ENCODE measurements around the gene KATNBL1. TPM values are rescaled to one million over a fixed set of nuclear protein-coding genes. Genes with fewer than 3 reads are reported as not detected.
"Not testable (repeated sequence)": the region's sequence is repeated elsewhere in the genome, so short reads cannot be mapped to it uniquely, and the experiment has no call there.

KATNBL1 gene
- total RNA-seq, 4 donors from 2014 or later: 42.6 to 109 (median 47.8) TPM

DNA sequence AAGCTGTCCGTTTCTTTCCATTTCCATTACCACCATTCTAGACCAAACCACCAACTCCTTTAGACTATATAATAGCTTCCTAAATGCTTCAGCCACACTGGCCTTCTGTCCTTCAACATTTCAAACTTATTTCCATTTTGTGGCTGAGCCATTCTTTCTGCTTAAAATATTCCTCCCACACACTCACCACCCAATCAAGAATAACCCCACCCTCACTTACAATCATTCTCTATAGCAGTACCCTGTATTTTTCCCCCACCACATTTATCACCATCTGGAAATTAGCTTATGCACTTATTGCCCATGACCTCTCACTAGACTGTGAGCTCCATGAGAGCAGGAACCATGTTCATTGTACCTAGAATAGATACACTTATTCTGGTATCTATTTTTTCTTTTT is 6.6 kb downstream of the KATNBL1 start:
- Histone ChIP-seq H3K36me3 (peaks cover 10% of the 10 kb centered on the region), H3K27ac (no peak overlapping the region), H3K9me3 (no peaks in the 10 kb centered on the region), H3K4me3 (no peak overlapping the region), H3K4me1 (peaks cover 5% of the 10 kb centered on the region), H3K27me3 (no peaks in the 10 kb centered on the region)
- TF ChIP-seq EP300 (IDR thresholded peaks at IDR 0.05): no peak
- TF ChIP-seq, protein P1, sequence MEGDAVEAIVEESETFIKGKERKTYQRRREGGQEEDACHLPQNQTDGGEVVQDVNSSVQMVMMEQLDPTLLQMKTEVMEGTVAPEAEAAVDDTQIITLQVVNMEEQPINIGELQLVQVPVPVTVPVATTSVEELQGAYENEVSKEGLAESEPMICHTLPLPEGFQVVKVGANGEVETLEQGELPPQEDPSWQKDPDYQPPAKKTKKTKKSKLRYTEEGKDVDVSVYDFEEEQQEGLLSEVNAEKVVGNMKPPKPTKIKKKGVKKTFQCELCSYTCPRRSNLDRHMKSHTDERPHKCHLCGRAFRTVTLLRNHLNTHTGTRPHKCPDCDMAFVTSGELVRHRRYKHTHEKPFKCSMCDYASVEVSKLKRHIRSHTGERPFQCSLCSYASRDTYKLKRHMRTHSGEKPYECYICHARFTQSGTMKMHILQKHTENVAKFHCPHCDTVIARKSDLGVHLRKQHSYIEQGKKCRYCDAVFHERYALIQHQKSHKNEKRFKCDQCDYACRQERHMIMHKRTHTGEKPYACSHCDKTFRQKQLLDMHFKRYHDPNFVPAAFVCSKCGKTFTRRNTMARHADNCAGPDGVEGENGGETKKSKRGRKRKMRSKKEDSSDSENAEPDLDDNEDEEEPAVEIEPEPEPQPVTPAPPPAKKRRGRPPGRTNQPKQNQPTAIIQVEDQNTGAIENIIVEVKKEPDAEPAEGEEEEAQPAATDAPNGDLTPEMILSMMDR (IDR thresholded peaks at IDR 0.05): no peak
- TF ChIP-seq POLR2AphosphoS5 (IDR thresholded peaks at IDR 0.05): no peak
- TF ChIP-seq POLR2A (IDR thresholded peaks at IDR 0.05): no peak
- WGBS: 90% methylated on average over 1 of the region's 1 CpG
- no peak for DNase-seq (ENCODE audit: low spot score in 2 of 2)

DNA sequence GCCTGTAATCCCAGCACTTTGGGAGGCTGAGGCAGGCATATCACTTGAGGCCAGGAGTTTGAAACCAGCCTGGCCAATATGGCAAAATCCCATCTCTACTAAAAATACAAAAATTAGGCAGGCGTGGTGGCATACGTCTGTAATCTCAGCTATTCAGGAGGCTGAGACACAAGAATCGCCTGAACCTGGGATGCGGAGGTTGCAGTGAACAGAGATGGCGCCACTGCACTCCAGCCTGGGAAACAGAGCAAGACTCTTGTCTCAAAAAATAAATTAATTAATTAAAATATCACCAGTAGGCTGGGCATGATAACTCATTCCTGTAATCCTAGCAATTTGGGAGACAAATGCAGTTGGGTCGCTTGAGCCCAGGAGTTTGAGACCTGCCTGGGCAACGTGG is 16.6 kb downstream of the KATNBL1 start:
- not testable (repeated sequence) for H3K9me3 ChIP-seq; H3K4me3 ChIP-seq; DNase-seq (ENCODE audit: low spot score in 2 of 2); H3K27me3 ChIP-seq; H3K4me1 ChIP-seq; H3K36me3 ChIP-seq; H3K27ac ChIP-seq
- WGBS: 88% methylated on average over 7 of the region's 7 CpGs

DNA sequence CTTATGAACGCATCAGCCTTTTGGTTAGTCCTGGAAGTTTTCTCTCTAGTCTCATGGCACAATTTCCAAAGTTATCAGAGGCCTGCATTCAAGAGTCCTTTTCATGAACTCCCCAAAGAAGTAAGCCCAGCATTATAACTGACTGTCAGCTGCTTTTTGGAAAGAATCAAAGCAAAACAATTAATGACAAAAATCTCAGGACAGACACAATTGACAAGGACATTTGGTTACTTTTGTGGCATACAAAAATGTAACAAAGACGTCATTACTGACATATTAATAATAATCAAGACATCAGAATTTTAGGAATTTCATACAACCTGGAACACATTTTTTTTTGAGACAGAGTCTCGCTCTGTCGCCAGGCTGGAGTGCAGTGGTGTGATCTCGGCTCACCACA is 21.2 kb downstream of the KATNBL1 start:
- no peak overlapping the region for H3K4me3 ChIP-seq
- no peaks in the 10 kb centered on the region for H3K27me3 ChIP-seq
- TF ChIP-seq POLR2AphosphoS5 (IDR thresholded peaks at IDR 0.05) (no peak), POLR2A (IDR thresholded peaks at IDR 0.05) (no peak), EP300 (IDR thresholded peaks at IDR 0.05) (no peak)
- TF ChIP-seq, protein P1 (IDR thresholded peaks at IDR 0.05): no peak
- H3K9me3 ChIP-seq: no peaks in the 10 kb centered on the region
- no peak overlapping the region for H3K27ac ChIP-seq
- H3K36me3 ChIP-seq: no peaks in the 10 kb centered on the region
- WGBS: 82% methylated on average over 5 of the region's 5 CpGs
- no peak for DNase-seq (ENCODE audit: low spot score in 2 of 2)
- H3K4me1 ChIP-seq: peaks cover 3% of the 10 kb centered on the region

DNA sequence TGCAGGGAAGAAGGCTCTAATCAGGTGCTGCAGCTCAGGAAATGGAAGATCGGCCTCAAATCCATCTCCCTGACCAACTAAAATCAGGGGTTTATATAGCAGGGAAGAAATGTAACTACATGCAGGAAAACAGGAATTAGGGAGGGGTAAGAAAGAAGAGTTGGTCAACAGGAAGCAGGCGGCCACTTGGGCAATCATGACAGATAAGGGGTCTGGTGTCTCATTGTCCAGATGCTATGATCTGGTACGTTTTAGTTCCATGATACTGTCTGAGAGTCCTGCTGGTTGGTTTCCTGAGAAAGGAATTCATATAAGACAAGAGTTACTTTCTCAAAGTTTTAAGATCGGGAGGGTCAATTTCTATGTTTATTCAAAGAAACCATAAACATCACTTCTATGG is 24.2 kb downstream of the KATNBL1 start:
- Histone ChIP-seq H3K36me3 (no peaks in the 10 kb centered on the region), H3K9me3 (no peaks in the 10 kb centered on the region), H3K4me1 (peaks cover 13% of the 10 kb centered on the region), H3K4me3 (no peak overlapping the region), H3K27me3 (no peaks in the 10 kb centered on the region), H3K27ac (no peak overlapping the region)
- WGBS: 71% methylated on average over 4 of the region's 4 CpGs
- DNase-seq (ENCODE audit: low spot score in 2 of 2): no peak
- TF ChIP-seq, protein P1 (IDR thresholded peaks at IDR 0.05): no peak
- TF ChIP-seq POLR2A (IDR thresholded peaks at IDR 0.05) (no peak), EP300 (IDR thresholded peaks at IDR 0.05) (no peak), POLR2AphosphoS5 (IDR thresholded peaks at IDR 0.05) (no peak)

DNA sequence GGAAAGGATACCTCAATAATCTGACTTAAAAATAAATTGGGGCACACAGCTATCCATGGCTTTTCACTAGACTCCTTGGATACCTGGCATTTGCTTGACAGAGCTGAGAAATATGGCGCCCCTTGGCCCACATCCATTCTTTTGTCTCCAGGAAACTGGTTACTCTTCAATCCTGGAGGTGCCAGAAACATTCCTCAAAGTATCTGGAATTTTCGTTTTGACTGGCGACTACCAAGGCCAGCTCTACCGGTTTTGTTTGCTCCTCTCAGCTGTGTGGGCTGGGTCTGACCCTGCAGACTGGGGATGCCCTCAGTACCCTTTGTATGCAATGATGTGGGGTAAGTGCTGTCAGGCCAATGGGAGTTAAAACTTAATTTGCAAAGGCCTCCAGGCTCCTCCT is 27.0 kb downstream of the KATNBL1 start:
- TF ChIP-seq, protein P1 (IDR thresholded peaks at IDR 0.05): no peak
- TF ChIP-seq POLR2AphosphoS5 (IDR thresholded peaks at IDR 0.05) (no peak), POLR2A (IDR thresholded peaks at IDR 0.05) (no peak), EP300 (IDR thresholded peaks at IDR 0.05) (no peak)
- no peak for DNase-seq (ENCODE audit: low spot score in 2 of 2)
- WGBS: 45% methylated on average over 4 of the region's 4 CpGs

DNA sequence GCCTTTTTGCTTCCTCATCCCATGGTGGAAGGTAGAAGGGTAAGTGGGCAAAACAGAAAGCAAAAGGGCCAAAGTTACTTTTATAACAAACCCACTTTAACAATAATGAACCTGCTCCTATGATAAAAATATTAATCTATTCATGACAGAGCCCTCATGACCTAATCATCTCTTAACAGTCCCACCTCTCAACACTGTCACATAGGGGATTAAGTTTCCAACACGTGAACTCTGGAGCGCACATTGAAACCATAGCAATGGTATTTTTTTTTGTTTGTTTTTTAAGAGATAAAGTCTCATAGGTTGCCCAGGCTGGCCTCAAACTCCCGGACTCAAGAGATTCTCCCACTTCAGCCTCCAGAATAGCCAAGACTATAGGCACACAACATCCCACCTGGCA is 30.7 kb downstream of the KATNBL1 start:
- Histone ChIP-seq H3K36me3 (no peaks in the 10 kb centered on the region), H3K4me1 (peaks cover 11% of the 10 kb centered on the region), H3K9me3 (no peaks in the 10 kb centered on the region), H3K4me3 (no peak overlapping the region), H3K27ac (no peak overlapping the region), H3K27me3 (no peaks in the 10 kb centered on the region)
- 94% methylated on average over 3 of the region's 3 CpGs for WGBS
- DNase-seq (ENCODE audit: low spot score in 2 of 2): no peak
- no peak for TF ChIP-seq POLR2AphosphoS5 (IDR thresholded peaks at IDR 0.05)
- TF ChIP-seq POLR2A (IDR thresholded peaks at IDR 0.05): no peak
- TF ChIP-seq EP300 (IDR thresholded peaks at IDR 0.05): no peak
- TF ChIP-seq, protein P1 (IDR thresholded peaks at IDR 0.05): no peak

More for the DNA sequence above, 27.0 kb downstream of the KATNBL1 start:
- Histone ChIP-seq H3K27ac (no peak overlapping the region), H3K4me1 (peaks cover 13% of the 10 kb centered on the region), H3K36me3 (no peaks in the 10 kb centered on the region), H3K4me3 (no peak overlapping the region), H3K27me3 (no peaks in the 10 kb centered on the region), H3K9me3 (no peaks in the 10 kb centered on the region)

DNA sequence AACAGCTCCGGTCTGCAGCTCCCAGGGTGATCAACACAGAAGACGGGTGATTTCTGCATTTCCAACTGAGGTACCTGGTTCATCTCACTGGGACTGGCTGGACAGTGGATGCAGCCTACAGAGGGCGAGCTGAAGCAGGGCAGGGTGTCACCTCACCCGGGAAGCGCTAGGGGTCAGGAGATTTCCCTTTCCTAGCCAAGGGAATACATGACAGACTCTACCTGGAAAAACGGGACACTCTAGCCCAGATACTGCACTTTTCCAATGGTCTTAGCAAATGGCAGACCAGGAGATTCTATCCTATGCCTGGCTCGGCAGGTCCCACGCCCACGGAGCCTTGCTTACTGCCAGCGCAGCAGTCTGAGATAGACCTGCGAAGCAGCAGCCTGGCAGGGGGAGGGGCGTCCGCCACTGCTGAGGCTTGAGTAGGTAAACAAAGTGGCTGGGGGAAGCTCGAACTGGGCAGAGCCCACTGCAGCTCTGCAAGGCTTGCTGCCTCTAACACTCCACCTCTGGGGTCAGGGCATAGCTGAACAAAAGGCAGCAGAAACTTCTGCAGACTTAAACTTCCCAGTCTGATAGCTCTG is 43.8 kb downstream of the KATNBL1 start:
- peaks cover 17% of the 10 kb centered on the region for H3K36me3 ChIP-seq
- WGBS: 91% methylated on average over 7 of the region's 14 CpGs
- not testable (repeated sequence) for H3K4me1 ChIP-seq; DNase-seq (ENCODE audit: low spot score in 2 of 2); H3K27me3 ChIP-seq; H3K27ac ChIP-seq; H3K9me3 ChIP-seq; H3K4me3 ChIP-seq

Data from suprapubic skin (tissue), 4 donors.